ENCODE results near the gene ELOVL6. TPM values are rescaled to one million over a fixed set of nuclear protein-coding genes. Genes with fewer than 3 reads are reported as not detected.
A peak's percentile ranks its signal among the peaks of the same experiment; 100 is the strongest.

Gene ELOVL6
- total RNA-seq, 3 donors from 2014 or later (not counting 1 experiment from before 2014, with no cell fraction given): 25.0 to 35.2 (median 30.9) TPM

GRCh38 chr4:110034026-110034393, 164.4 kb downstream of the ELOVL6 start:
- no peak for TF ChIP-seq CTCF (IDR thresholded peaks at IDR 0.05)
- Mint-ChIP-seq H3K9me3 (no peaks in the 10 kb centered on the region), H3K27me3 (ENCODE audit: low read depth in 2 of 2) (peaks cover 18 to 26% of the 10 kb centered on the region in 2 donors), H3K4me1 (peaks cover 9 to 13% of the 10 kb centered on the region in 2 donors), H3K36me3 (no peaks in the 10 kb centered on the region), H3K27ac (no peak overlapping the region), H3K4me3 (no peak overlapping the region)
- Histone ChIP-seq H3K27ac (ENCODE audit: low read length) (no peak overlapping the region), H3K4me1 (ENCODE audit: control insufficient read depth, insufficient read depth, low read length) (no peaks in the 10 kb centered on the region), H3K36me3 (ENCODE audit: control insufficient read depth, insufficient read depth, low read length) (no peaks in the 10 kb centered on the region), H3K27me3 (ENCODE audit: control insufficient read depth, insufficient read depth, low read length) (peaks cover 2% of the 10 kb centered on the region), H3K9me3 (ENCODE audit: control insufficient read depth, insufficient read depth, low read length) (no peaks in the 10 kb centered on the region), H3K4me3 (ENCODE audit: low read length) (no peak overlapping the region)
- 8% methylated on average over 2 of the region's 3 CpGs for WGBS (ENCODE audit: insufficient coverage)
- ATAC-seq (peak in 1 of 3 donors; percentile 51), DNase-seq (no peak)
- intact Hi-C loops (cut with micrococcal nuclease): no loop called here

DNA sequence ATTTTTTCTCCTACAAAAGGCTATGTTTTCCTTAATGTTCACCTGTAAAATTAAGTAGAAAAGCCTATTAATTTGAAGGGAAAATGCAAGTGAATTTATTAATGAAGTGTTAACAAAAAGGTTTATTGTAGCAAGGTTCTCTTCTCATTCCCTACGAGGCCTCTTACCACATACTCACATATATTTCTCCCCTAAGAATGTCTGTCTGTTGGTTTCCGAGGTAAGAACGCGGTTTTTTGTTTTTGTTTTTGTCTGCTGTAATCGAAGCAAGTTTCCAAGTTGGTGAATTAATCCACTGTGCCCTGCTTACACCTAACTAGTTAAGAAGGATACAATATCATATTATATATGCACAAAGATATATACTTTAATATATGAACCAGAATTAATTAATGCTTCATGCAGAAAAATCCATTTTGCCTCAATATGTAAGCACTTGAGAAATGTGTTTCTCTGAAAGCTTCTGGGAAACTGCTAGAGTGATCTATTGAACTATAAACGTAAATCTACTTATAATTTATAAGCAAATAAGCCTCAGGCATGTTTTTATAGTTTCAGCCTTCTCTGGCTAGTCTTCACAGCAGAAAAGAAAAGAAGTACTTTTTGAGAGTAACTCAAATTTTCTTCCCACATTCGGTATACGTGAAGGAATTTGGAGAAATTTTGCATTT, 164.9 kb downstream of the ELOVL6 start:
- no peaks in the 10 kb centered on the region for H3K36me3 Mint-ChIP-seq
- intact Hi-C loops (cut with micrococcal nuclease): no loop called here

DNA sequence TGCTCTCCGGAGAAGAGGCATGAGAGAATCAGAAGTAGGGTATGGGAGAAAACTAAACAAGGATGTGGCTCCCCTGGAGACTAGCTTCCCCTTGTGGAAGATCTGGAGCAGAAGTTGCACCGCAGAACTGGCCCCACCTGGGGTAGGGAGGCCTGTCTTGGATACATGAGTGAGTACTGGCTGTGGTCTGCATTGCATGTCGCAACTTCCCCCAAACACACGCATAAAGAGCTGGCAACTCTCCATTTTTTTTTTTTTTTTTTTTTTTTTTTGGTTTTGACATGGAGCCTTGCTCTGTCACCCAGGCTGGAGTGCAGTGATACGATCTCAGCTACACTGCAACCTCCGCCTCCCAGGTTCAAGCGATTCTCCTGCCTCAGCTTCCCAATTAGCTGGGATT, 165.8 kb downstream of the ELOVL6 start:
- H3K4me1 Mint-ChIP-seq: peaks cover 9 to 13% of the 10 kb centered on the region in 2 donors
- no peaks in the 10 kb centered on the region for H3K9me3 Mint-ChIP-seq
- TF ChIP-seq CTCF (IDR thresholded peaks at IDR 0.05): no peak
- peaks cover 18 to 26% of the 10 kb centered on the region in 2 donors for H3K27me3 Mint-ChIP-seq (ENCODE audit: low read depth in 2 of 2)
- DNase-seq (no peak), ATAC-seq (peak in 1 of 3 donors; percentile 56)
- H3K36me3 Mint-ChIP-seq: no peaks in the 10 kb centered on the region
- Histone ChIP-seq H3K9me3 (ENCODE audit: control insufficient read depth, insufficient read depth, low read length) (no peaks in the 10 kb centered on the region), H3K27me3 (ENCODE audit: control insufficient read depth, insufficient read depth, low read length) (peaks cover 2% of the 10 kb centered on the region), H3K36me3 (ENCODE audit: control insufficient read depth, insufficient read depth, low read length) (no peaks in the 10 kb centered on the region), H3K4me3 (ENCODE audit: low read length) (no peak overlapping the region), H3K27ac (ENCODE audit: low read length) (no peak overlapping the region), H3K4me1 (ENCODE audit: control insufficient read depth, insufficient read depth, low read length) (no peaks in the 10 kb centered on the region)
- intact Hi-C loops (cut with micrococcal nuclease): no loop called here
- no peak overlapping the region for H3K4me3 Mint-ChIP-seq
- WGBS (ENCODE audit: insufficient coverage): 50% methylated on average over 7 of the region's 7 CpGs
- no peak overlapping the region for H3K27ac Mint-ChIP-seq

More for the DNA sequence above, 164.9 kb downstream of the ELOVL6 start:
- no peak for TF ChIP-seq CTCF (IDR thresholded peaks at IDR 0.05)
- Mint-ChIP-seq H3K4me3 (no peak overlapping the region), H3K4me1 (peaks cover 9 to 13% of the 10 kb centered on the region in 2 donors), H3K27ac (no peak overlapping the region), H3K9me3 (no peaks in the 10 kb centered on the region), H3K27me3 (ENCODE audit: low read depth in 2 of 2) (peaks cover 18 to 26% of the 10 kb centered on the region in 2 donors)
- Histone ChIP-seq H3K9me3 (ENCODE audit: control insufficient read depth, insufficient read depth, low read length) (no peaks in the 10 kb centered on the region), H3K4me3 (ENCODE audit: low read length) (no peak overlapping the region), H3K4me1 (ENCODE audit: control insufficient read depth, insufficient read depth, low read length) (no peaks in the 10 kb centered on the region), H3K36me3 (ENCODE audit: control insufficient read depth, insufficient read depth, low read length) (no peaks in the 10 kb centered on the region), H3K27ac (ENCODE audit: low read length) (no peak overlapping the region), H3K27me3 (ENCODE audit: control insufficient read depth, insufficient read depth, low read length) (peaks cover 2% of the 10 kb centered on the region)
- no peak for DNase-seq
- WGBS (ENCODE audit: insufficient coverage): no CpG with 5 or more reads among the region's 8 CpGs
- ATAC-seq: no peak

DNA sequence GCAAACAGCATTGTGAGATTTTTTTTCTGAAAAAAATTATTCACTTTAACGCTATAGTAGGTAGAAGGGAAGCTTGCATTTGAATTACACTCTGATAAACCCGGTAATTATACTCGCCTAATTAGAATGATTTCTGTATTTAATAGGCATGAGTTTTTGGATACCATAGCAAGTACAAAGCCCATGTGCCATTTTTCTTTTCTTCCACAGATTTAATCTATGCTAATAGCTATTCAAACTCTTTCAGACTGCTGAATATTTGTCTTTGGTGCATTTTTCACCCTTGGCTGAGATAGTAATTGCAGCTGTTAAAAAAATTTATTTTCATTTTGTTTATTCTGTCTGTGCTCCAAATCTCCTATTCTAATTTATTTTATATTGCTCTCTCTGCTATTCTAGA, 172.7 kb downstream of the ELOVL6 start:
- Mint-ChIP-seq H3K27ac (no peak overlapping the region), H3K4me1 (no peaks in the 10 kb centered on the region), H3K4me3 (no peak overlapping the region), H3K36me3 (no peaks in the 10 kb centered on the region), H3K27me3 (ENCODE audit: low read depth in 2 of 2) (peaks cover 6 to 17% of the 10 kb centered on the region in 2 donors), H3K9me3 (no peaks in the 10 kb centered on the region)
- Histone ChIP-seq H3K27ac (ENCODE audit: low read length) (no peak overlapping the region), H3K4me3 (ENCODE audit: low read length) (no peak overlapping the region), H3K9me3 (ENCODE audit: control insufficient read depth, insufficient read depth, low read length) (no peaks in the 10 kb centered on the region), H3K36me3 (ENCODE audit: control insufficient read depth, insufficient read depth, low read length) (no peaks in the 10 kb centered on the region), H3K4me1 (ENCODE audit: control insufficient read depth, insufficient read depth, low read length) (no peaks in the 10 kb centered on the region), H3K27me3 (ENCODE audit: control insufficient read depth, insufficient read depth, low read length) (no peaks in the 10 kb centered on the region)
- WGBS (ENCODE audit: insufficient coverage): 100% methylated on average over 2 of the region's 3 CpGs
- intact Hi-C loops (cut with micrococcal nuclease): no loop called here
- TF ChIP-seq CTCF (IDR thresholded peaks at IDR 0.05): no peak
- DNase-seq: no peak
- no peak for ATAC-seq
